CD4-positive, alpha-beta T cell treated with Interleukin-10 for 1 hour (primary cell): Measurements from ENCODE around the gene SH3YL1.
A peak's percentile ranks its signal among the peaks of the same experiment; 100 is the strongest.

Experiments used
- DNase-seq: peaks from one replicate; pipeline ENCODE4 v3.0.0-alpha.2; 2020

SH3YL1 gene

GRCh38 chr2:281381-281780 lies 17.5 kb upstream of the SH3YL1 start:
- DNase-seq: no peak

- DNase-seq: no peak
These were observed 16.8 kb upstream of the SH3YL1 start for GRCh38 chr2:280650-281110.

DNA sequence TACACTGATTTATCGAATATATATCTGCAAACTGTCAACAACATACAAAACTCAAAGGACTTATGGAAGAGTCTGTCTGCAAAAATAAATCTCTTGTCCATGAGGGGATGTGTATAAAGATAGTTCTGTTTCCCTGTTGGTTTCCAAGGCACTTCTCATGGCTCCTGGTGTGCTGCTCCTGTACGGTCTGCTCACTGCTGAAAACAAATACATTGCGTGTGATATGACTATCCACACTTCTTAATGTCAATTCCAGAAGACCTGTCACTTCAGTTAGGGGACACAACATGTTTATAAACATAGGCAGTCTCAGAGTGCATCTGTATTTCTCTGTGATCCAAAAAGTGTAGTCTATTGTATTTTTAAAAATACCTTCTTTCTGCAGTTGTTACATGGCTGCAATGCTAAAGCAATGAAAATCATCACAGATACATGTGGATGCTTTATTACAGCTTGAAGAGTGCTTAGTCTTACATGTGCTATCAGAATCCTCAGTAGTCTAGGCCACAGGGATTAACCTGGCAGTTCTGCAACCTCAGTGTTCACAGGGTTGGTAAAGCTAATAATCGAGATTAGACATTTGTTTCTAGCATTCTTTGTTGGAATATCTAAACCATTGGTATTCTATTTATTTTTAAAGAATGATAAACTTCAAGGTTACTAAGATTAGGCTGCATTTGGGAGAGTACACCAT lies 16.3 kb upstream of the SH3YL1 start:
- DNase-seq: no peak

GRCh38 chr2:279366-279765 lies 15.5 kb upstream of the SH3YL1 start:
- DNase-seq: no peak

DNA sequence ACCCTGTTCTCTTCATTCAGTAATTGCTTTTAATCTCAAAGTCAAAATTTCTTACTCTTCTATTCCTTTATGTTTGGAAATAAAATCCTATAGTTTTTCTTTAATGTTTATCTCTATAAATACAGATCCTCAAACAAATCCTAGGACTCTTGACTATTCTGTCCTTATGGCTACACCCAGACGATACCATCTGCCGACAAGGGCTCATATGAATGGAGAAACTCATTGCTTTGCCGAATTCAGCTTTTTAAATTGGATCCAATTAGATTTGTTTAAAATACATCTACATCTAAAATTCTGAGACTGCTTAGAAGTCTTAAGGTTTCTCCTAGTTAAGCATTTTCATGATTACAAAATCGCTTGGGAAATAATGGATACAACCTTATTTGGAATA lies 15.1 kb upstream of the SH3YL1 start:
- DNase-seq: no peak

DNA sequence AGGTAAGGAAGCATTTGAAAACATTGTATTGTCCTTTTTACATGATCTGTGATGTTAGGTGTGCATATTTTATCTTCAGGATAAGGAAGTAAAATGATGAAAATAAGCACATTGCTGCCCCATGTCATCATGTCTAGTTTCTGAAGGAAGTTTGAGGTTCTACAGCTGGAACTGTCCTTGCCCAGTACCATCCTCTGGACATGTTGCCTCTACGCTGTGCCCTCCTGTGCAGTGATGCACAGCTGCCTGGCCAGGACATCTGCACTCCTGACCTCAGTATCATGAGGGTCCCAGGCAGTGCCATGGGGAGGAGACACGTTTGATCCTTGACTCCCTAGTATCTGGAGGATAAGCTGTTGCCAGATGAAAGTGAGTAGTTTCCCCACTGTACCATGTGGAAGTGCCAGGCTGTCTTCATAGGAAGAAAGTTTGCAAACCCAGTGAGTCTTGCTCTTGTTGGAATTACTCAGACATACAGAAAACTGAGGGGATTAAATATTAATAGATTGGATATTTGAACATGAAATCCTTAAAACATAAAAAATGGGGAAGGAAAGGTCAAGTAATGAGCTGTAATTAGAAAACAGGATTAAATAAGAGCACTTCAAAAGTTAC lies 14.6 kb upstream of the SH3YL1 start:
- DNase-seq: no peak

GRCh38 chr2:275466-275865 lies 11.6 kb upstream of the SH3YL1 start:
- DNase-seq: no peak

DNA sequence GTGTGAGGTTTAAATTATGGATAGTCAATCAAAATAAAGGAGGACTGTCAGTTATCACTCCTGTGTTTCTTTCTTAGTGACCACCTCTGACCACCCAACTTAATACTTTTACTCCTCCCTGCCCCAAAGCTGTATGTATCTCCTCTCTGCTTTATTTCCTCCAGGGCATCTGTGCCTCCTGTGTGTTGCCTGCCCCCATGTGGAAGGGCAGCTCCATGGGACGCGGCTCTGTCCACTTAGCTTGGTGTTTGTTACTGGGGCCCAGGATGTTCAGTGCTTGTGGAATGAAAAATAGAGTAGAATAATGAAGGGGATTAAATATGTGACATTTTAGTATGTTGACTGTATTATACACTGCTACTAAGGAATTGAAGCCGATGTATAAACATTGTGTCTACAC lies 10.7 kb upstream of the SH3YL1 start:
- DNase-seq: no peak

- no peak for DNase-seq
These were observed 9.5 kb upstream of the SH3YL1 start for GRCh38 chr2:273333-273732.

GRCh38 chr2:271917-272316 lies 8.1 kb upstream of the SH3YL1 start:
- DNase-seq: no peak

DNA sequence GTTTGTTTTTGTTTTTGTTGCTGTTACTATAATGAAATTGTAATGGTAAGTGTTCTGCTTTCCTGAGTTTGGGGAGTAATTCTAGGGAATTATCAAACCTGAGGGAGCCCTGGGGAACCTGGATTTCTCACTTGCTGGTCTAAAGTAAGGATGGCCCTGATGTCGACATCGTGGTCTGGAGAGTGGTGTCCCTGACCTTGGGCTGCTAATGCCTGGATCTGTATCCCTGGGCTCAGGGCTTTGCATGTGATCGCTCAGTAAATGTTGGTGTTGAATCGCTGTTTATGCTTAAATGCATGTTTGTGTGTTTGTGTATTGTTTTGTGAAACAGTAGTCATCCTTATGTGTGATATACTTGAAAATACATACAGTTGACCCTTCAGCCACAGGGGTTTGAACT lies 7.0 kb upstream of the SH3YL1 start:
- DNase-seq: no peak

- DNase-seq: no peak
These were observed 5.7 kb upstream of the SH3YL1 start for GRCh38 chr2:269356-270030.

DNA sequence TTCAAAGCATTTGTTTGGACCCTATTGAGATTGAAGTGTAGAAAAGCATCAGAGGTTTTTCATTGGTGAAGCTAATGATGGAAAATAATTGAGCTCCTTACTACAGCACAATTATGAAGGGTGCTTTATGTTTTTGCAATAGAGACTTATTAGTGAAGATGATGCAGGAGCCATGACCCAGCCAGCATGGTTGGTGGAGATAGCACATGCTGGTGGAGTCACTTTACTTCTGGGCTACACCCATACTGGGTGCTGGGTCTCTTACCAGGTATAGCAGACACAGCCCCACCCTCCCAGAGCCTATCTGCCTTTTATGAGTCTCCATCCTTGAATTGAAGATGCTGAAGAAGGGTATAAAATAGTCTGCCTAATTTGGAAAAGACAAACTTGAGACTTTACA lies 4.5 kb upstream of the SH3YL1 start:
- DNase-seq: no peak

- DNase-seq: peak; percentile 96
These were observed 949 bp upstream of the SH3YL1 start, which contains the start of gene ACP1 for GRCh38 chr2:264493-265468. Gene ACP1, plus strand, starts transcription at chr2:264947. Its CDS starts 18 bp downstream, at chr2:264965.

- no peak for DNase-seq
These were observed 652 bp downstream of the SH3YL1 start for GRCh38 chr2:263022-263738.

DNA sequence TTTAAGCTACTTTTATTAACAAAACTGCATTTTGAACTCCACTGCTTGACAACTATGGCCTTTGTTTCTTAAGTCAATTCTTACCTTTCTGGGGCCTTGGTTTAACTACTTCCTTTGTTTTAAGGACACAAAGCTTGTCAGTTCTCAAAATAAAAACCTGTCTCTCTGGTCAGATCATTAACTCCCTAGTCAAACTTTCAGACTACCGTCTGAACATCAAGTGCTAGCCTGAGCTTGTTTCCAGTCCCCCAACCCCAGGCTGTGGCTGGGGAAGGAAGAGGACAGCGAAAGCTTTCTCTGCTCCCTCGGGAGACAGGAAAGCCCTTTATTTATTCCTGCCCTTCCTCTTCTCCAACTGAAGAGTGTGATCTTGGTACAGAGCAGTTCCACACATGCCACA lies 1.7 kb downstream of the SH3YL1 start:
- DNase-seq: no peak

GRCh38 chr2:260507-261161 lies 3.2 kb downstream of the SH3YL1 start:
- DNase-seq: no peak

- DNase-seq: no peak
These were observed 4.0 kb downstream of the SH3YL1 start for GRCh38 chr2:259789-260331.

GRCh38 chr2:258933-259332 lies 4.9 kb downstream of the SH3YL1 start:
- no peak for DNase-seq

- DNase-seq: no peak
These were observed 6.0 kb downstream of the SH3YL1 start for GRCh38 chr2:257842-258241.

GRCh38 chr2:257429-257828 lies 6.4 kb downstream of the SH3YL1 start:
- DNase-seq: no peak
